HFFc6 (cell line): ENCODE measurements around the gene HRAS. TPM values are rescaled to one million over a fixed set of nuclear protein-coding genes. Genes with fewer than 3 reads are reported as not detected.

Experiments used
- DNase-seq: peaks from one replicate; pipeline ENCODE4 v3.0.0-alpha.2; 2018
- H3K27ac Mint-ChIP-seq: 2 replicates; pipeline ENCODE4 v1.8.0; 2020; ENCODE audit warnings: mild to moderate bottlenecking, mixed read lengths
- H3K27me3 Mint-ChIP-seq: 2 replicates; pipeline ENCODE4 v1.8.0; 2021; ENCODE audit warnings: mild to moderate bottlenecking, moderate library complexity, mixed read lengths; ENCODE audit not compliant: insufficient read depth
- H3K36me3 Mint-ChIP-seq: 2 replicates; pipeline ENCODE4 v1.8.0; 2021; ENCODE audit warnings: low read depth, mixed read lengths
- H3K4me1 Mint-ChIP-seq: 2 replicates; pipeline ENCODE4 v1.8.0; 2020; ENCODE audit warnings: low read depth, mixed read lengths
- H3K4me3 Mint-ChIP-seq: 2 replicates; pipeline ENCODE4 v1.8.0; 2020; ENCODE audit warnings: mild to moderate bottlenecking, moderate library complexity, mixed read lengths
- H3K9me3 Mint-ChIP-seq: 2 replicates; pipeline ENCODE4 v1.8.0; 2020; ENCODE audit warnings: mild to moderate bottlenecking, mixed read lengths
- total RNA-seq, 6 experiments: library from RNA; stranded (reverse); fragmentation: NEBNext Ultra II Directional; extraction: Animal tissue kit (Norgen Biotek cat#: 25700); gene quantifications; 2 replicates in 1 of 6; 3 replicates in 5 of 6; pipeline ENCODE4 v1.2.3, GENCODE V29; 2021
- TF ChIP-seq, protein P1 (sequence below): fragments of 200-600 bp; sonication (generic); IDR thresholded peaks from 2 replicates; pipeline ENCODE4 v1.5.0; 2021; ENCODE audit warnings: antibody characterized with exemption, mild to moderate bottlenecking

The HRAS gene
- total RNA-seq, 6 experiments from 2014 or later = 102 to 125 (median 107) TPM

DNA sequence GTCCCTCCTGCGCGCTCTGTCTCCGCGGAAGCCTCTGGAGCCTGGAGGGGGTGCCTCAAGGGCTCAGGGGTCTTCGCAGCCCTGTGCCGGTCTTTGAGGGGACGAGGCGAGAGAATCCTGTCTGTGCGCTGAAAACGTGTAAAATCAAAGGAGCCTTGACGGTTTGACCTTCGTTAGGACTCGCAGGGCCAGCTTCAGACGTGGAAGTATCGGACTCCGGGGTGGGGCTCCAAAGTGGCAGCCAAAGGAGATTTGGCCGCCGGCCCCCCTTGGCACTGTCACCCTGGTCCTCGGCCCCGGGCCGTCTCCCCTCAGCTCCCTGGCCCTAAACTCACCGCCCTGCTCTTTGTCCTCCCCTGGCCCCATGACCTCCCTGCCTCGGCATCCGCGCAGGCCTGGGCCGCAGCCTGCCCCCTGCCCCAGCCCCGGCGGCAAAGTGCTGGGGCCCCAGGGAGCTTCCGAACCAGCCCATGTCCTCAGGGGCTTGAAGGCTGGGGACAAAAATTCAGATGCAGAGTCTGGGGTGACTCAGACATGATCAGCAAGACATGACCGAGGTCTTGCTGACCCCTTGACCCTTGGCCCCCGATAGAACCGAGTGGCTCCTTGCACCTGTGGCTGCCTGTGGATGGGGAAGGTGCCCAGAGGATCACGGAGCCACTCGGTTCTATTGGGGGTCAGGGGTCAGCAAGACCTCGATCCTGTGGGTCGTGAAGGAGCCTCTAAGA is 33.9 kb upstream of the HRAS start:
- Mint-ChIP-seq H3K4me1 (no peaks in the 10 kb centered on the region; the same call in 1 of the 2 replicates), H3K4me3 (peak overlapping the region; percentile 77), H3K9me3 (no peaks in the 10 kb centered on the region), H3K36me3 (no peaks in the 10 kb centered on the region), H3K27ac (peak overlapping the region; percentile 49; the same call in 1 of the 2 replicates), H3K27me3 (peaks cover 3% of the 10 kb centered on the region; the same call in 1 of the 2 replicates)
- no peak for DNase-seq
- TF ChIP-seq, protein P1, sequence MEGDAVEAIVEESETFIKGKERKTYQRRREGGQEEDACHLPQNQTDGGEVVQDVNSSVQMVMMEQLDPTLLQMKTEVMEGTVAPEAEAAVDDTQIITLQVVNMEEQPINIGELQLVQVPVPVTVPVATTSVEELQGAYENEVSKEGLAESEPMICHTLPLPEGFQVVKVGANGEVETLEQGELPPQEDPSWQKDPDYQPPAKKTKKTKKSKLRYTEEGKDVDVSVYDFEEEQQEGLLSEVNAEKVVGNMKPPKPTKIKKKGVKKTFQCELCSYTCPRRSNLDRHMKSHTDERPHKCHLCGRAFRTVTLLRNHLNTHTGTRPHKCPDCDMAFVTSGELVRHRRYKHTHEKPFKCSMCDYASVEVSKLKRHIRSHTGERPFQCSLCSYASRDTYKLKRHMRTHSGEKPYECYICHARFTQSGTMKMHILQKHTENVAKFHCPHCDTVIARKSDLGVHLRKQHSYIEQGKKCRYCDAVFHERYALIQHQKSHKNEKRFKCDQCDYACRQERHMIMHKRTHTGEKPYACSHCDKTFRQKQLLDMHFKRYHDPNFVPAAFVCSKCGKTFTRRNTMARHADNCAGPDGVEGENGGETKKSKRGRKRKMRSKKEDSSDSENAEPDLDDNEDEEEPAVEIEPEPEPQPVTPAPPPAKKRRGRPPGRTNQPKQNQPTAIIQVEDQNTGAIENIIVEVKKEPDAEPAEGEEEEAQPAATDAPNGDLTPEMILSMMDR = no peak

DNA sequence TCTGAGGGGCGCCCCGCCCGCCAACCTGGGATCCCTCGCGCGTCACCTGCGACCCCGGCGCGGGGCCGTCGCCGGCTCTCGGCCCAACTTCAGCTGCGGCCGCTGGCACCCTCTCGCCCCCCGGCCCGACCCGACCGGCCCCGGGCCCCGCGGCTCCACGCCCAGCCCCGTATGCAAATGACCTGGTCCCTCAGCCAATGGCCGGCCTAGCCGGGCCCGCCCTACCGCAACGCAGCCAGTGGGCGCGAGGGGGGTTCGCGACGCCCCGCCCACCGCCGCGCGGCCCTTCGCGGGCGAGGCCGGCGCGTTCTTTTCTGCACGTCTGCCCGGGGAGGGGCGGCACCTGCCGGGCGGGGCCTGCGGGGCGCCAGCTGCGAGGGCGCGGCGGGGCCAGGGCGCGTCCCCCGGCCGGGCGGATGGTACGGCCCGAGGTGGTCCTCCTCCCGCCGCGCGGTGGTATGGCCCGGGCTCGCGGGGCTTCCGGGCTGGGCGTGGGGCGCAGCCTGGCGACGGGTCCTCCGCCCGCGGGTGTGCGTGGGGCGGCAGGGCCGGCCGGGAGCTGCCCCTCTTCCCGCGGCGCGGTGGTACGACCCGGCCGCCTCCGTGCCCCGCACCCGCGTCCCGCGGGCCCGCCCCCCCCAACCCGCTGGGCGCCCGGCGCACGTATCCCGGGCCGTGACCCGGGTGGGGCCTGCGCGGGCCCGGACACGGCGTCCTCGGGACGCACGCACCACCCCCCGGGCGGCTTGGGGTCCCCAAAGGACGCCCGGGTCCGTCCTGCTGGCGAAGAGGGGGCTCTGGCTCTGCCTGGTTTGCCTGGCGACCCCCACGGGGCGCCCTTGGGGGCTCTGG is 33.2 kb upstream of the HRAS start:
- no peaks in the 10 kb centered on the region for H3K27me3 Mint-ChIP-seq
- peak; percentile 84 for DNase-seq
- peak overlapping the region; percentile 77 for H3K4me3 Mint-ChIP-seq
- no peaks in the 10 kb centered on the region for H3K36me3 Mint-ChIP-seq
- TF ChIP-seq, protein P1 = no peak
- no peaks in the 10 kb centered on the region for H3K9me3 Mint-ChIP-seq
- H3K4me1 Mint-ChIP-seq = no peaks in the 10 kb centered on the region
- H3K27ac Mint-ChIP-seq = peak overlapping the region; percentile 49; the same call in 1 of the 2 replicates

DNA sequence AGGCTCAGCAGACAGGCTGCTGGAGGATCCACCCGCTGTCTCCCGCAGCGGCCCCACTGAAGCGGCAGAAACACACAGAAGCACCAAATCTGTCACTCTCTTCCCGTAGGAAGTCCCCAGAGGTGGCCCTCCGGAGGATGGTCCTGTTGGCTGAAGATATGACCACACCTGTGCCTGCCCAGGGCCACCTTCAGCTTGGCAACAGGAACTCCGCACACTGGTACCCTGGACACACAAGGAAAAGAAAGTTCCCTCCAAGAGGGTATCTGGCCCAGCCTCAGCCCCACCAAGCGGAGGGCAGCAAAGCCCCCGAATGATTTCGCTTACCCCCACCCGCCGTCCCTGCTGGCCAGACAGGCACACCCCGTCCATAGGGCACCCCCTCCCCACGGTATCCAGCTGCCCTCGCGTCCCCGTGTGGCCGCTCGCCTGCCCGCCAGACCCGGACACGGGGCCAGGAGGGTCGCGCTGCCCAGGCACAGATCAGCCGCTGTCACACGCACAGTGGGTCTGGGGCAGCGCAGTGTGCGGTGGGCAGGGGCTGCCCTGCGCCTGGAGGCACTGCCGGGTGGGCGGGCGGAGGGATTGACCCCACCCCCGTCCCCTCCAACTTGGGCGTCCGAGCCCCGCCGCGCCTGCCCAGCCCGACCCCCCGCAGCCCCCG is 32.4 kb upstream of the HRAS start:
- Mint-ChIP-seq H3K4me1 (no peaks in the 10 kb centered on the region), H3K27me3 (no peaks in the 10 kb centered on the region), H3K36me3 (no peaks in the 10 kb centered on the region), H3K4me3 (peak overlapping the region; percentile 88), H3K27ac (no peak overlapping the region), H3K9me3 (no peaks in the 10 kb centered on the region)
- TF ChIP-seq, protein P1 = no peak
- no peak for DNase-seq

DNA sequence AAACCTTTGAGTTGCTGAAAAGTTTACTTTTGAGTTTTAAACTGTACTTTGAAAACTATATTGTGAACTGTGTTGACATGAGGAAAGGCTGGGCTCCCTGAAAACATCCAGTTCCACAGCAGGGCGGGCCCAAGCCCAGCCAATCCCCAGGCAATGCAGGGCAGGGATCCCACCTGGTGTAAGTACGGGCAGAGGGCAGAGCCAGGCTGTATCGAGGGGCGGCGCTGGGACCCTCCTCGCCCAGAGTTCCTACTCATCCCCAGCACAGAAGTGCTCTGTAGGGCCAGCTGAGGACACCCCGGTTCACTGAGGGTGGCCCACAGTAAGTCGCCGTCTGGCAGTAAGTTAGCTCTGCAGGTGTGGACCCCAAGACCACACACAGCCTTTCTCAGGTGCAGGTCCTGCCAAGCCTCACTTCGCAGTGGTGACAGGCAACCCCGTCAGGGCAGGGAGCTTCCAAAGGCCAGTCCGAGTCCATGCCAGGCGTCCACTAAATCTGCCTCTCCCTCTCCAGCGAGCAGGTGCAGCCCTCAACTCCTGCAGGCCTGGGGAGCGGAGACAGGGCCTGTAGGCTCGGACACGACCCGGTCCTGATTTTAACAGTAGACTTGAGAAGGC is 31.7 kb upstream of the HRAS start:
- no peak for DNase-seq
- Mint-ChIP-seq H3K27me3 (no peaks in the 10 kb centered on the region), H3K27ac (no peak overlapping the region), H3K36me3 (no peaks in the 10 kb centered on the region), H3K9me3 (no peaks in the 10 kb centered on the region), H3K4me3 (peak overlapping the region; percentile 88), H3K4me1 (no peaks in the 10 kb centered on the region)
- TF ChIP-seq, protein P1 = no peak

DNA sequence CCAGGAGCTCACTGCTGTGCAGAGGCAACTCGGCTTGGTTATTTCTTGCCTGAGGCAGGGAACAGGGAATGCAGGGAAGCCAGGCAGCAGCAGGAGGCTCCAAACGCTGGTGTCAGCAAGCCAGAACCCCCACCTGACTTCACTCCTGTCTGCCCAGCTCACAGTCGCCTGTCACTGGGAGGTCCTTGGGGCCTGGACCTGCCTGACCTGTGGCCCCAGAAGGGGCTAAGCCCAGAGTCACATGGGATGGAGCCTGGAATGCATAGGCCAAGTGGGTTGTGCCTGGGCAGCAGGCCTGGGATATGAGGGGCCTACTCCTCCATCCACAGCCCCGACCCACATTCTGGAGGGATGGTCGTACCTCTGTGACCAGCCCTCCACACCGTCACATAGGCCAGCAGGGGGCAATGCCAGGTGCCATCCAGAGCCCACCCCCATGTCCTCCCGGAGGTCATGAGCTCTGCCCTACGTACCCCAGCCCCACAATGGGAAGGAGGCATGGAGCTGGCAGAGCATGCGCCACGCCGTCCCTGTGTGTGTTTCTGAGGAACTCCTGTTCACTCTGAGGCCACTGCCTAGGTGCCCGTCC is 30.6 kb upstream of the HRAS start:
- TF ChIP-seq, protein P1 = 0 out of 2 replicates have a peak, but pooled peaks have one; percentile 25
- no peaks in the 10 kb centered on the region for H3K9me3 Mint-ChIP-seq
- no peaks in the 10 kb centered on the region for H3K36me3 Mint-ChIP-seq
- H3K4me1 Mint-ChIP-seq = no peaks in the 10 kb centered on the region
- DNase-seq = peak; percentile 27
- H3K27me3 Mint-ChIP-seq = no peaks in the 10 kb centered on the region
- no peak overlapping the region for H3K27ac Mint-ChIP-seq
- H3K4me3 Mint-ChIP-seq = no peak overlapping the region
